HG03442 (cell line): ENCODE results near the gene TRH.
"Not testable (repeated sequence)": the region's sequence is repeated elsewhere in the genome, so short reads cannot be mapped to it uniquely, and the experiment has no call there.

Source experiments
- ATAC-seq: cut with Tn5 transposase; IDR thresholded peaks from one replicate; pipeline ENCODE4 v1.9.1; 2021; ENCODE audit warnings: mild to moderate bottlenecking, moderate library complexity; ENCODE audit not compliant: unreplicated experiment

TRH gene

DNA sequence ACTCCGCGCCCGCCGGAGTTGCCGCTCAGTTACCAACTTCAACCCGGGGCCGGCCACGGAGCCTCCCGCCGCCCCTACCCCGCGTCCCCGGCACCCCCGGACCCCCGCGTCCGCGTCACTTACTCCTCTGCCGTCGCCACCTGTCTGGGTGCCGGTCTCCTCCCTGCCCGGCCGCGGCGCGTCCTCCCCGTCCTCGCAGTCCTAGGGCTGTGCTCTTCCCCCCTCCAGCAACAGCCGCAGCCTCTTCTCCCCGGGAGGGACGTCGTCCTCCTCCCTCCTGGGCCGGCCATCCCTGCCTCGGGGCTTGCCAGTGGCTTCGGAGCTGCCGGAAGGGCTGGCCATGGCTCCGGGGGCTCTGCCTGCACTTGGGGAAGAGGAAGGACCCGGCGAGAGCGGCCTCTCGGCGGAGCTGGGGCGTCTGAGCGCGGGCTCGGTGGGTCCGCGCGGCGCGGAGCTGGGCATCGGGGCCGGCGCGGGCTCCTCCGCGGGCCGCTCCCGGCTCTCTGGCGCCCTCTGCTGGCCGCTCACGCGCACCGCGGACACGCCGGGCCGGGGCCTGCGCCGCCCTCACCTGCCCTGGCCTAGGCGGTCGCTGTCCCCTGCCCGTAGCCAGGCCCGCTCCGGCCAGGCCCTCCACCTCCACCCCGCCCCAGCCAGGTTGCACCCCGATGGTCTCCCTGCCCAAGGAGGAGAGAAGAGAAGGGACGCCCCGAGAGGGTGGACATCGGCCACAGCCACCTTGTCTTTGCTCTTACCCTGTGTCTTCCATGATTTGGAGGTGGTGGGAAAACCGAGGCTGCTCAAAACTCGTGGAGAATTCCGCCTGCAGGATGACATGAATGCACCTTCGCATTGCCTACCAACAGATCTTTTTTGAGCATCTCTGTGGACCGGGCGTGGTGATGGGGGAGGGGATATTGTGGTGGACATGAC is 28.4 kb downstream of the TRH start:
- ATAC-seq: not testable (repeated sequence)

DNA sequence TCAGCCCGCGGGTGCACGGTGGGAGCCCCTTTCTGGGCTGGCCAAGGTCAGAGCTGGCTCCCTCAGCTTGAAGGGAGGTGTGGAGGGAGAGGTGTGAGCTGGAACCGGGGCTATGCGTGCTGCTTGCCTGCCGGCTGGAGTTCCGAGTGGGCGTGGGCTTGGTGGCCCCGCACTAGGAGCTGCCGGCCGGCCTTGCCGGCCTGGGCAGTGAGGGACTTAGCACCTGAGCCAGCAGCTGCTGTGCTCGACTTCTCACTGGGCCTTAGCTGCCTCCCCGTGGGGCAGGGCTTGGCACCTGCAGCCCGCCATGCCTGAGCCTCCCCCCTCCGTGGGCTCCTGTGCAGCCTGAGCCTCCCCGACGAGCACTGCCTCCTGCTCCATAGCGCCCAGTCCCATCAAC is 36.0 kb downstream of the TRH start:
- no peak for ATAC-seq

DNA sequence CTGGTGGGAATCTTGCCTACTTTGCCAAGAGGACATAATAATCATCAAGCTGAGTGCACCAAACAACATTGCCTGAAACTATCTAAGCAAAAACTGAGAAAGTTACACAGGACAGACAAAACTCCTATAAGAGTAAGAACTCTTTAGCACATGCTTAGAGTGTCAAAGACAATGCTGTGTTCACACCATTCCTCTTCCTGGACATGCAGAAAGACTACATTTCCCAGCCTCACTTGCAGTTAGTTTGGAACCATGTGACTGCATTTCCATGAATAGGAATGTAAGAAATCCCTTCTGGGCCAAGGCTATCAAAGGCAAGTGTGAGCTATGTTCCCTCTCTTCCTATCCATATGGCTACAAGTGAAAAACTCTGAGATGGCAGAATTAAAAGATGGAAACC is 37.6 kb downstream of the TRH start:
- not testable (repeated sequence) for ATAC-seq

DNA sequence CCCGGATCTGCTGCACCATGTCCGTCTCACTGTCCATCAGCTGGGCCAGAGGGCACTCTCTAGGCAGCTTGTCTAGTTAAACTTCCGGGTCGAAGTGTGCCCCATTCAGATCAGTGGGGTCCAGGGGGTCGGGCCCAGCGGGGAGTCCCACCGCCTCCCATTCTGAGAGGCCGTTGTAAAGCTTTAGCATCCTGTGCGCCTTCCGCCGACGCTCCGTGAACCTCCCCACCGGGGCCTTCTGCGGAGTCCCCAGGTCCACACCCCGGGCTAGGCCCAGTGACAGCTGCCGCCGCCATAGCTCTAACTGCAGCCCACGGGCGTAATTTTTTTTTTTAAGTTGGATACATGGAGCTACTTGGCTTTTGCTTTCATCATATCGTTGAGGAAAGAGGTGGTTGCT is 38.7 kb downstream of the TRH start:
- ATAC-seq: not testable (repeated sequence)

- ATAC-seq: no peak
Observed at GRCh38 chr3:130014526-130014925, 40.0 kb downstream of the TRH start.

- not testable (repeated sequence) for ATAC-seq
Observed at GRCh38 chr3:130017661-130018060, 43.1 kb downstream of the TRH start.

DNA sequence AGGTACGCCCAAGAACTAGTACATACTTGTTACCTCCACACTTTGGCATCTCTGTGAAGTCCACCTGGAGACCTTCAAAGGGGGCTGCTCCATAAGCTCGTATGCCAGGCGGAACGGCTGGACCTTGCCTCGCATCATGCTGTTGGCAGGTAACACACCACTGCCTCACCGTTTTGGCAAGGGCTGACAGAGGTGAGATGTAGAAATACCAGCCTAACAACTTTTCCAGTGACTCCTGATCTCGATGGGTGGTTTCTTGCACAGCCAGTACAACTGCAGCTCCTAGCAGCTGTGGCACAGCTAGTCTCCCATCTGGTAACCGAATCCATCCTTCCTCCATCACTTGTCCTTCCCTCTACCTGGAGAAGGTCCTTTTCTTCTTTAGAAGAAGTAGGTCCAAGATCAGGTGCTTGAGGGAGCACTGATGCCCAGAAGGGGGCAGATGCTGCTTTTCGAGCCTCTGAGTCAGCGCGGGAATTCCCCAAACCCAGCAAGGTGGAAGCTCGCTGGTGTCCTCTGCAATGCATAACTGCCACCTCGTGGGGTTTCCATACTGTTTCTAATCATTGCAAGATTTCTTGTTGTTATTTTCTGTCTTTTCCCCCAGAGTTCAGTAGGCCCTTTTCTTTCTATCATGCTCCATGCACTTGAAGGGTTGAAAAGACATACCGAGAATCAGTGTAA is 51.8 kb downstream of the TRH start:
- ATAC-seq: not testable (repeated sequence)

GRCh38 chr3:130027437-130027836 is 52.9 kb downstream of the TRH start:
- not testable (repeated sequence) for ATAC-seq
